Stimulated activated CD4-positive, alpha-beta T cell treated with anti-CD3 and anti-CD28 coated beads, Interleukin-1b, Interleukin-23, amount 100 ng/mL, for 24 hours (primary cell): ENCODE data around the gene FBLIM1.

Experiments
- DNase-seq, 4 experiments: peaks; one replicate each; pipeline ENCODE4 v3.0.0-alpha.2; 2020; ENCODE audit warnings: low read depth in 4 of 4, low spot score in 1 of 4

Gene FBLIM1

GRCh38 chr1:15747378-15747777 is 11.2 kb upstream of the FBLIM1 start:
- DNase-seq: no peak

DNA sequence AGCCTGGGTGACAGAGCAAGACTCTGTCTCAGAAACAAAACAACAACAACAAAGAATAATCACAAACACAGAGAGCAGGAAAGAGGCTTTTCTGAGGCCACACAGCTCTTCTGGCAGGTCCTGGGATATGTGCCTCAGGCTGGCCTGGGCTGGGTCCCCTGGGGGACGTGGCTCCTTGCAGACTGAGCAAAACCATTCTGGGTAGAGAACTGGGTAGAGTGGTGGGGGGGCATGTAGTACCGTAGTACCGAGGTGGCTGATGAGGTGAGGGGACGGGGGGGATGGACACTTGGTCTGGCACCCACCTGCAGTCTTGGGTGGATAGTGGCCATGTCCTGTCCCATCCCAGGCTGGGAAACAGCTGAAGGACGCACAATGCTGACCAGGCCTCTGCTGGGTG is 10.3 kb upstream of the FBLIM1 start:
- DNase-seq: no peak

GRCh38 chr1:15748690-15749398 is 9.8 kb upstream of the FBLIM1 start:
- no peak for DNase-seq

DNA sequence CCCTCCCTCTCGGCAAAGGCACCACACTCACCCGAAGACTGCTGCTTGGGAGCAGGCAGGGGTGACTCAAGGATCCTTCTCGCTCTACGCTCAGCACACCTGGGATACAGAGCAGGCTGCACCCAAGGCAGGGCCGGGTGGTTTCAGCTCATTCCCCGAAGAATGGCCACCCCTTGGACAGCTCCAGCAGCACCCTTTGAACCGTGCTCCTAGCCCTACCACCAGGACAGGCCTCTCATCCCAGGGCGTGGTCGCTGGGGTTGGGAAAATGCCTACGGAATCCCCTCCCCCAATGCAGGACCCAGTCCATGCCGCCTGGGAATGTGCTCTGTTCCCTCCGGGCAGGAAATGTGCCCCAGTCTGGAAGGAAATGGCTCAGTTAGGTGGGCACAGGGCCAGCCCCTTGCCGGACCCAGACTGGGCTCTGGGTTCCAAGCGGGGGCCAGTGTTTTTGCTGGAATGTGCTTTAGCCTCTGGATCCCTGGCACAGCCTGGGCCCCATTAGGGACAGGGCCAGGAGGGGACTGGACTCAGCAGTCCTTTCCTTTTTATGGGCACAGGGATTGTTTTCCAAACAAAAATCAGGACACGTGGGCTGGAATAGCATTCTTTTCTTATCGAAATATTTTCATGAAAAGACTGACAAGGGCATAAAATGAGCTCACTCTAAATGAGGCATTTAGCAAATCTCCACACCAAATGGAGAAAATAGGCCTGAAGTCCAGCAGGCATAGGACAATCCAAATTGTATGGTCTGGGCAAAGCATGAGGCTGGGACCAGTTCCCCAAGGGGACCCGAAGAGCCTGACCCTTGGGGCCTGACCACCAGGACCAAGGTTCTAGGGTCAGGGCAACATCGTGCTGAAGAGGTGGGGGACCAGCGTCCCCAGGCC is 8.9 kb upstream of the FBLIM1 start:
- no peak for DNase-seq

GRCh38 chr1:15750924-15751323 is 7.7 kb upstream of the FBLIM1 start:
- no peak for DNase-seq

DNA sequence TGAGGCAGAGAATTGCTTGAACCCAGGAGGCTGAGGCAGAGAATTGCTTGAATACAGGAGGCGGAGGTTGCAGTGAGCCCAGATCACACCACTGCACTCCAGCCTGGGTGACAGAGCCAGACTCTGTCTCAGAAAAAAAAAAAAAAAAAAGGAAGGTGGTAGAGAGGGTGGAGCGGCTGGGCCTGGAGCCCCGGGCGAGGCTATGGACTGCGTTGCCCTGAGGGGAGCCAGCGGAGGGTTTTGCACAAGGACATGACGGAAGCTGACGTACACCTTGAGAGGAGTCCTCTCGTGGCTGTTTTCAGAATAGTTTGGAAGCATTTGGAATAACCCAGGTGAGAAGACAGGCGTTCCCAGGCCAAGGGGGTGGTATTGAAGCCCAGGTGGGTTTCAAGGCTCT is 6.9 kb upstream of the FBLIM1 start:
- DNase-seq: no peak

DNA sequence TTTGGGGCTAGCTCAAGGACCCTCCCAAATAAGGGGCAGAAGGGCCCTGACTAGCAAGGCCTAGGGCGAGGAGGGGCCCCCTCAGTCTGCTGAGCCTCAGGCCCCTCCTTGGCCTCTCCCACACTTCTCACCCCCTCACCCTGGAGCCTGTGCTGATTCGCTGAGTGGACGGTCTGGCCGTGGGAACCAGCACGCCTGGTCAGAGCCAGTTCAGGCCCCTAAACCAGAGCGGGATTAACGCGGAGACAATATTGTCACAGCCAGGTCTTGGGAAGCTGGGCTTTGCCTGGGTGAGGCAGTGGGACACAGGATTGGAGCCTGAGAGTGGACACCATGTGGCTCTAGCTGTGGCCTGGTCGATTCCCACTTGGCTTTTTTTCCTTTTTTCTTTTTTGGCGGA is 4.8 kb upstream of the FBLIM1 start:
- DNase-seq: no peak

DNA sequence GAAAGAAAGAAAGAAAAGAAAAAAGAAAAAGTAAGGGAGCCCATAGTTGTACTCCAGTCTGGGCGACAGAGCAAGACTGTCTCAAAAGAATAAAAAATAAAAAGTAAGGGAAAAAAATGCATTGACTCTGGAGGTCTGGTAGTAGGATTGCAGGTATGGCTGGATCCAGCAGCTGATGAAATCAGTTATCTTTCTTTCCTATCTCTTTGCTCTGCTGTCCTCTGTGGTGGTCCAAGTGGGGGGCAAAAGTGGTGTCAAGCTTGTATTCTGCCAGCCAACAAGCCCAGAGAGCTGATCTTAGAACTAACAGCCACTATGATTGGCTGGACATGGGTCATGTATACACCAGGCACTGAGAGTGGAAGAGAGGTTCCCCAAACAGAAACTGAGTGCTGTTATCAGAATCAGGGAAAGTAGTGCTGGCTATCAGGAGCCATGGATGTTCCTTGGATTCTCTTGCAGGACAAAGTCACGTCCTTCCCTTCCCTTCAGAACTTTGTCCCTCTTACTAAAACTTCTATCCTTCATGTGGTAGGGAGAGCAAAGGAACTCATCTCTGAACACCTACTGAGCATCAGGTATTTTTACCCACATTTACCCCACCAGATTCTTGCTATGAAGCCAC is 3.5 kb upstream of the FBLIM1 start:
- DNase-seq: no peak

DNA sequence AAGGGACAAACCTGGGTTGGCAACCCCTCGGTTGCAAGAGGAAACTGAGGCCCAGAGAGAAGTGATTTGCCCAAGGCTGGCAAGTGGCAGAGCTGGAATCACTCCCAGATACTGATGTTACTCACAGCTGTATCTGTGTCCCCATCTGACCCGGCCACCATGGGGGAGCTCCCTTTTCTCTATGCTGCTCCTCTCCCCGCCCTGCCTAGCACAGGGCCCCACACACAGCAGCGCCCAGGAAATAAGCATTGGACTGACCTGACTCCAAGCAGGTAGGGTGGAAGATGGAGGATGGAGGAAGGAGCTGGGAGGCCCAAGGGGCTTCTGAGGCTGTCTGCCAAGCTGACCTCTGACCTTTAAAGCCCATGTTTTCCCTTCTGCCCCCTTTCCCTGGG is 3.0 kb upstream of the FBLIM1 start:
- no peak for DNase-seq

DNA sequence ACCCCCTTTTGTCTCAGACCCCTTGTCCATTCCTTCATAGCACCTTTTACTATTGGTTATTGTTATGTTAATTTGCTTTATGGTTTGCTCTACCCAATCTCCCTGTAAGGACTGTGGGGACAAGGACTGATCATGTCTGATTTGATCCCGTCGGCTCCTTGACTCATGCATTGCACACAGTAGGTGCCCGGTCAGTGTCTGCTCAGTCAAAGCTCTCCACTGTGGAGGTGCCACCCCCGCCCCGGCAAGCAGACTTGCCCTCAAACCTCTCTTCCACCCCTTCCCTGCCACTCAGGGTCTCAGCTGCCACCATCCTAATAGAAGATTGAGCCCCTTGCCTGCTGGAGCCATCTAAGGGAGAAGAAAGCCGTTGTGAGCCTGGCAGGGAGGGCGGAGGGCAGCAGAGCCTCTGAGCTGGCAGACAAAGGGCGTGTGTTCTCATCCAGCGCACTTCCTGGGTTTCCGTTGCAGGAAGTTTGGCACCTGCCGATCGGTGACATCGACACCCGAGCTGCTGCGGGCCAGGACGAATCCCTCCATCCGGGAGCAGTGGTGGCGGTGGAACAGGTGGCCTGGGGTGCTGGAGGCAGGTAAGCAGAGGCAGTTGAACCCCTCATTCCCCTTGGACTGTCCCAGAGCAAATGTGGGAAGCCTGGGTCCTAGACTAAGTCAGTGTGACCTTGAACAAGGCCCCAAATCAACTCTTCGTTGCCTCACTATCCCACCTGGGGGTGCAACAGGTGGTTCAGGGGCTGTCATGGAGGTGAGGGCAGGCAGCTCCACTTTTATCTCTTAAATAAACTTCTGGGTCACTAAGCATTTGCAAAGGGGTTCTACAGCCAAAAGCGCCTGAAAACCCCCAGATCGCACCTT is 2.2 kb upstream of the FBLIM1 start:
- DNase-seq: no peak

GRCh38 chr1:15757016-15757543 is 1.5 kb upstream of the FBLIM1 start:
- DNase-seq: no peak

- DNase-seq: no peak
These were observed 836 bp upstream of the FBLIM1 start for GRCh38 chr1:15757575-15758342.

DNA sequence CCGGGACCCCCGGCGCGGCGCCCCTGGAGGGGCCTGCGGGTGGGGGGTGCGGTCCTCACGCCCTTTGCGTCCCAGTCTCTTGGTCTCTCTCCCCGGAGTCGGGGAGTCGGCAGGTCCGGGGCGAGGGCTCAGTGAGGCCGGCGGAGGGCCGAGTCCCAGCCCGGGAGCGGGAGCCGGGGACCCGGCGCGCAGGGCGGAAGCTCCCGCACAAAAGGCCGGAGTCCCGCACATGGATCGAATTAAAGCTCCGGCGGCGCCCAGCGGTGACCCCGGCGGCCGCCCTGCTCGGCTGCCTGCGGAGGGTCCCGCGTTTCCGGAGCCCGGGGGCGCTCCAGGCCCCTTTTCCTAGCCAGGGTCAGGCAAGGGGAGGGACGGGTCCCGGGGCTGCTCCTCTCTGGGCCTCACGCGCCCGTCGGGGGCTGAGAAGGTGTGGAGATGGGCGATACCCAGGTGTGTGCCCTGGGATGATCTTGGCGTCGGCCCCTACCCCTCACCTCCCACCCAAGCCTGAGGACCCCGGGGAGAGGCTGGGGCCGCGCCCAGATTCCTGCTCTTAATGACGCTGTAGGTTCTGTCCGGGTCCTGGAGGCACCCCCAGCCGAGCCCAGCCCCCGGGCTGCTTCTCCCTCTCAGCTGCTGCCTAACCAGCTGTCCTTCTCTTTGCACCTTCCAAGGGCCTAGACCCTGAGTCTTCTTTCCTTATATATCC is 512 bp downstream of the FBLIM1 start:
- no peak for DNase-seq

DNA sequence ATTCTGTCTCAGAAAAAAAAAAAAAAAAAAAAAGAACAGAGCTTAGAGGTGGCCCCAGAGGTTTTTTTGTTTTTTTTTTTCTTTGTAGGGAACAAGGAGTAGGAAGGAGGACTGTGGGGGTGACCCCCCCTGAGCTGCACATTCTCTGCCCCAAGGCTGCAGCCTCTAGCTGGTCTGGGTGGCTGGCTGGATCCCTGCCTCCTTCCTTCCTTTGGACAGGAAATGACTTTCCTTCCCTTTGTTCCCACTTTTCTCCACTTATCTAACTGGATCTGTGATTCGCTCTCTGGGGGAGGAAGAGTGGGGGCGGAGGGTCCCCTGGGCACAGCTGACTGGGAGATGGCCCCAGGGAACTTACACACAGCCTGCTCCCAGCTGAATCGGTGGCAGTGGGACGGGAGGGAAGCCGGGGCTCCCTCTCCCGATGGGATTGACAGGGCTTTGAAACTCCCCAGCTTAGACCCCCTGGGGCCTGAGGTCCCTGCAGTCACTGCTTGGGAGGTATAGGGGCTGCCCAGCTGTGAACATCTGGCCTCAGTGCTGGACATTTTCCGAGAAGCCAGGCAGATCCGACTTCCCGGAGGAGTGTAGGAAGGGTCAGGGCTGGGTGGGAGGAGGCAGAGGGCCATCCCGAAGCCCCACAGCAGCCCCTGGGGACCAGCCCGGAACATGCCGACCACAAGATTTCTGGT is 2.1 kb downstream of the FBLIM1 start:
- DNase-seq: no peak

- DNase-seq: no peak
These were observed 3.0 kb downstream of the FBLIM1 start for GRCh38 chr1:15761366-15762128.

DNA sequence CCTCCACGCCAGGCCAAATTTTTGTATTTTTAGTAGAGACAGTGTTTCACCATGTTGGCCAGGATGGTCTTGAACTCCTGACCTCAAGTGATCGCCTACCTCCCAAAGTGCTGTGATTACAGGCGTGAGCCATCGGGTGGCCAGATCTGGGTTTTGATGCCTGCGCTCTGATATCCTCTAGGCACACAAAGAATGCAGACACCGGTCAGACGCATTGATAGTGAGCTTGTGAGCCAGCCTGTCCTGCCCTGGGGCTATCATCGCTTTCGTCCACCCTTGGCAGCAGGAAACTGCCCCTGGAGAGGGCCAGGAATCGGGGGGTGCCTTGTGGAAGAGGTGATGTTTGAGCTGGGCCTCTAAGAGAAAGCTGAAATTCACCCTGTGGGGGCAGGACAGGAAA is 4.0 kb downstream of the FBLIM1 start:
- no peak for DNase-seq

DNA sequence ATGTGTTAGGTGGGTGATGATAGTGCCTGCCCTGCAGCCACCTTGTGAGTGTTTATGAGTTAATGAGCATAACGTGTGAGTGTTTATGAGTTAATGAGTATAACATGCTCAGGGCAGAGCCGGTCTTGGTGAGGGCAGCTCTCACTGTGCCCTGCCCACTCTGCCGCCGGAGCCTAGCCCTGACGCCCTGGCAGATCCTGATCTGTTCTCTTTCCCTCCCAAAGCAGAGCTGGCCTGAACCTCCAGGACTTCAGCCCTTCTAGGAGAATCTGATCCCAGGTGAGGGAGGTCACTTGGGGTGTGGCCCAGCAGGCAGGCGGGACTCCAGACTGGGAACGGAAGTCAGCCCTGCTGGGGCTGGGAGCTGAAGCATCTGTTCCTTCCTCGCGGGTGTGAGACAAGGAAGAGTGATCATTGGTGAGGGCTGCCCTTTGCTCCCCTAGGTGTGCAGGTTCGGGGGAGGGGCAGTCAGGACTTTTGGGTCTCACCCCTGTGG is 5.7 kb downstream of the FBLIM1 start:
- no peak for DNase-seq

DNA sequence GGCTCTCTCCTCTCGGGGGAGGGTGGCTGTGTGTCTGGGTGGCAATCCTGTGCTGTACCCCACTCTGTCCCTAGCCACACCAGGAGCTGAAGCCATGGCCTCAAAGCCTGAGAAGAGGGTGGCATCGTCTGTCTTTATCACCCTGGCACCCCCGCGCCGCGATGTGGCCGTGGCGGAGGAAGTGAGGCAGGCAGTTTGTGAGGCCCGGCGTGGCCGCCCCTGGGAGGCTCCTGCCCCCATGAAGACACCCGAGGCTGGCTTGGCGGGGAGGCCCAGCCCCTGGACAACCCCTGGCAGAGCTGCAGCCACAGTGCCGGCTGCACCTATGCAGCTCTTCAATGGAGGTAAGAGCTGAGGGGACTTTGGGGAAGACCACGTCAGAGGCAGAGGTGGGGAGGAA is 6.3 kb downstream of the FBLIM1 start:
- no peak for DNase-seq
